ENCODE data around the gene ANKS1A. TPM values are rescaled to one million over a fixed set of nuclear protein-coding genes. Genes with fewer than 3 reads are reported as not detected.

The ANKS1A gene
- polyA plus RNA-seq, 1 experiment = 5.1 TPM

- TF ChIP-seq CTCF (IDR thresholded peaks at IDR 0.05; ENCODE audit: low read depth, low read length) = no peak
- no peaks in the 10 kb centered on the region; the same call in 1 of the 2 replicates for H3K9me3 ChIP-seq (ENCODE audit: control insufficient read depth, insufficient read depth, low read length)
- no peaks in the 10 kb centered on the region for H3K27me3 ChIP-seq (ENCODE audit: control insufficient read depth, insufficient read depth, low read length)
- no peak overlapping the region for H3K27ac ChIP-seq (ENCODE audit: low read depth, low read length)
- POLR2A ChIA-PET = no interaction called here
- CTCF ChIA-PET = no interaction called here
- no peak overlapping the region for H3K4me3 ChIP-seq (ENCODE audit: low read depth, low read length)
- no peak for DNase-seq (ENCODE audit: low read depth, low spot score)
Measured at GRCh38 chr6:35044761-35045421, 155.8 kb downstream of the ANKS1A start.

GRCh38 chr6:35046103-35046502, 157.0 kb downstream of the ANKS1A start:
- CTCF ChIA-PET = no interaction called here

GRCh38 chr6:35046862-35047261, 157.8 kb downstream of the ANKS1A start:
- ChIA-PET POLR2A (interaction anchor here (0.7 kb wide), 1 partner anchor 31 kb away, joined by 7 read pairs; no protein-coding TSS in a partner anchor), CTCF (no interaction called here)
- Histone ChIP-seq H3K27ac (ENCODE audit: low read depth, low read length) (no peak overlapping the region), H3K4me3 (ENCODE audit: low read depth, low read length) (no peak overlapping the region), H3K9me3 (ENCODE audit: control insufficient read depth, insufficient read depth, low read length) (no peaks in the 10 kb centered on the region; the same call in 1 of the 2 replicates), H3K27me3 (ENCODE audit: control insufficient read depth, insufficient read depth, low read length) (no peaks in the 10 kb centered on the region)
- TF ChIP-seq CTCF (IDR thresholded peaks at IDR 0.05; ENCODE audit: low read depth, low read length) = no peak
- no peak for DNase-seq (ENCODE audit: low read depth, low spot score)

More at GRCh38 chr6:35046103-35046502, 157.0 kb downstream of the ANKS1A start:
- no peak for TF ChIP-seq CTCF (IDR thresholded peaks at IDR 0.05; ENCODE audit: low read depth, low read length)
- no peak for DNase-seq (ENCODE audit: low read depth, low spot score)
- POLR2A ChIA-PET = no interaction called here
- Histone ChIP-seq H3K27me3 (ENCODE audit: control insufficient read depth, insufficient read depth, low read length) (no peaks in the 10 kb centered on the region), H3K4me3 (ENCODE audit: low read depth, low read length) (no peak overlapping the region), H3K9me3 (ENCODE audit: control insufficient read depth, insufficient read depth, low read length) (no peaks in the 10 kb centered on the region; the same call in 1 of the 2 replicates), H3K27ac (ENCODE audit: low read depth, low read length) (no peak overlapping the region)

GRCh38 chr6:35047265-35048011, 158.4 kb downstream of the ANKS1A start:
- CTCF ChIA-PET = interaction anchor here (1.4 kb wide), 1 partner anchor 60 kb away, joined by 5 read pairs; no protein-coding TSS in a partner anchor

More at GRCh38 chr6:35047265-35048011, 158.4 kb downstream of the ANKS1A start:
- H3K9me3 ChIP-seq (ENCODE audit: control insufficient read depth, insufficient read depth, low read length) = no peaks in the 10 kb centered on the region; the same call in 1 of the 2 replicates
- TF ChIP-seq CTCF (IDR thresholded peaks at IDR 0.05; ENCODE audit: low read depth, low read length) = no peak
- H3K27ac ChIP-seq (ENCODE audit: low read depth, low read length) = peak overlapping the region; percentile 82
- no peaks in the 10 kb centered on the region for H3K27me3 ChIP-seq (ENCODE audit: control insufficient read depth, insufficient read depth, low read length)
- DNase-seq (ENCODE audit: low read depth, low spot score) = no peak
- POLR2A ChIA-PET = interaction anchor here (0.7 kb wide), 1 partner anchor 31 kb away, joined by 7 read pairs; no protein-coding TSS in a partner anchor
- no peak overlapping the region for H3K4me3 ChIP-seq (ENCODE audit: low read depth, low read length)

Measured in AG04450 (cell line).